Activated CD4-positive, alpha-beta memory T cell treated with anti-CD3 and anti-CD28 coated beads for 36 hours (primary cell): ENCODE data around the gene SLC35G3. TPM values are rescaled to one million over a fixed set of nuclear protein-coding genes. Genes with fewer than 3 reads are reported as not detected.
"Not testable (repeated sequence)": the region's sequence is repeated elsewhere in the genome, so short reads cannot be mapped to it uniquely, and the experiment has no call there.

ENCODE experiments used
- CTCF ChIA-PET: fragments of 350-600 bp; sonication (Branson Sonifier 250); formaldehyde crosslinking; loops from one replicate; lab custom pipeline; 2021; ENCODE audit warnings: antibody characterized with exemption, inconsistent platforms; lab: Charles Lee
- POLR2A ChIA-PET: fragments of 350-600 bp; sonication (Branson Sonifier 250); formaldehyde crosslinking; loops from one replicate; lab custom pipeline; 2021; ENCODE audit warnings: antibody characterized with exemption; lab: Charles Lee
- DNase-seq: peaks from one replicate; pipeline ENCODE4 v3.0.0-alpha.2; 2020
- H3K27ac Mint-ChIP-seq: one replicate; pipeline ENCODE4 v1.8.0; 2021; ENCODE audit warnings: mixed read lengths
- H3K27me3 Mint-ChIP-seq: one replicate; pipeline ENCODE4 v1.8.0; 2021; ENCODE audit warnings: mixed read lengths
- H3K36me3 Mint-ChIP-seq: one replicate; pipeline ENCODE4 v1.8.0; 2021; ENCODE audit warnings: mixed read lengths
- H3K4me1 Mint-ChIP-seq: one replicate; pipeline ENCODE4 v1.8.0; 2021; ENCODE audit warnings: low read depth, mixed read lengths
- H3K4me3 Mint-ChIP-seq: one replicate; pipeline ENCODE4 v1.8.0; 2021; ENCODE audit warnings: mild to moderate bottlenecking, mixed read lengths
- H3K9me3 Mint-ChIP-seq: one replicate; pipeline ENCODE4 v1.8.0; 2021; ENCODE audit warnings: mixed read lengths
- intact Hi-C: fragments of 100-400 bp; cut with micrococcal nuclease; formaldehyde crosslinking; loops from one replicate; pipeline ENCODE4 v1.15.1; 2023
- total RNA-seq, 2 experiments: library from RNA; stranded (reverse); gene quantifications; one replicate each; pipeline ENCODE4 v1.2.3, GENCODE V29; 2021

SLC35G3 gene
- total RNA-seq, 2 experiments from 2014 or later: not detected

- POLR2A ChIA-PET: no interaction called here
- Mint-ChIP-seq H3K36me3 (no peaks in the 10 kb centered on the region), H3K4me1 (peaks cover 65% of the 10 kb centered on the region), H3K27ac (no peak overlapping the region), H3K27me3 (no peaks in the 10 kb centered on the region), H3K9me3 (no peaks in the 10 kb centered on the region), H3K4me3 (no peak overlapping the region)
- intact Hi-C loops: no loop called here
- CTCF ChIA-PET: interaction anchor here (1.3 kb wide), 1 partner anchor 298 kb away, joined by 4 read pairs; no protein-coding TSS in a partner anchor
- DNase-seq: no peak
Observed at GRCh38 chr17:35235289-35235688, 41.1 kb upstream of the SLC35G3 start.

- intact Hi-C loops, H3K4me3 Mint-ChIP-seq, H3K27me3 Mint-ChIP-seq, H3K27ac Mint-ChIP-seq, H3K36me3 Mint-ChIP-seq, H3K9me3 Mint-ChIP-seq, POLR2A ChIA-PET, DNase-seq: not testable (repeated sequence)
- CTCF ChIA-PET: interaction anchor here (0.6 kb wide), 1 partner anchor 52 kb away, joined by 3 read pairs; no protein-coding TSS in a partner anchor
- H3K4me1 Mint-ChIP-seq: peaks cover 58% of the 10 kb centered on the region
Observed at GRCh38 chr17:35234315-35234714, 40.1 kb upstream of the SLC35G3 start.

- Mint-ChIP-seq H3K27ac (no peak overlapping the region), H3K9me3 (peaks cover 2% of the 10 kb centered on the region), H3K36me3 (no peaks in the 10 kb centered on the region), H3K27me3 (no peaks in the 10 kb centered on the region), H3K4me3 (no peak overlapping the region), H3K4me1 (peaks cover 22% of the 10 kb centered on the region)
- CTCF ChIA-PET: interaction anchor here (0.5 kb wide), 1 partner anchor 29 kb away, joined by 3 read pairs; no protein-coding TSS in a partner anchor
- DNase-seq: no peak
- intact Hi-C loops: loop anchor here (1.0 kb wide), 1 partner anchor 37 kb away; no protein-coding TSS in a partner anchor
- POLR2A ChIA-PET: no interaction called here
Observed at GRCh38 chr17:35229638-35230037, 35.4 kb upstream of the SLC35G3 start.

- Mint-ChIP-seq H3K36me3 (peaks cover 8% of the 10 kb centered on the region), H3K4me1 (peaks cover 23% of the 10 kb centered on the region), H3K27ac (no peak overlapping the region), H3K4me3 (no peak overlapping the region), H3K27me3 (no peaks in the 10 kb centered on the region), H3K9me3 (peaks cover 8% of the 10 kb centered on the region)
- intact Hi-C loops: no loop called here
- CTCF ChIA-PET: no interaction called here
- DNase-seq: no peak
- POLR2A ChIA-PET: no interaction called here
Observed at GRCh38 chr17:35227546-35227945, 33.4 kb upstream of the SLC35G3 start.

- CTCF ChIA-PET: no interaction called here
- H3K27ac Mint-ChIP-seq: no peak overlapping the region
- intact Hi-C loops: no loop called here
Observed at GRCh38 chr17:35224436-35224835, 30.2 kb upstream of the SLC35G3 start.

GRCh38 chr17:35222452-35222851, 28.3 kb upstream of the SLC35G3 start:
- CTCF ChIA-PET: interaction anchor here (1.7 kb wide), 1 partner anchor 16 kb away, joined by 3 read pairs; no protein-coding TSS in a partner anchor
- Mint-ChIP-seq H3K4me3 (no peak overlapping the region), H3K9me3 (peaks cover 20% of the 10 kb centered on the region), H3K27ac (no peak overlapping the region), H3K36me3 (peaks cover 16% of the 10 kb centered on the region), H3K27me3 (no peaks in the 10 kb centered on the region), H3K4me1 (peaks cover 45% of the 10 kb centered on the region)
- POLR2A ChIA-PET: interaction anchor here (0.6 to 1.4 kb wide), 3 partner anchors 16 to 428 kb away, joined by 3 to 5 read pairs (median 3); no protein-coding TSS in a partner anchor
- intact Hi-C loops: no loop called here
- DNase-seq: no peak

More at GRCh38 chr17:35224436-35224835, 30.2 kb upstream of the SLC35G3 start:
- no peaks in the 10 kb centered on the region for H3K27me3 Mint-ChIP-seq
- H3K4me1 Mint-ChIP-seq: peaks cover 33% of the 10 kb centered on the region
- H3K36me3 Mint-ChIP-seq: peaks cover 16% of the 10 kb centered on the region
- POLR2A ChIA-PET: no interaction called here
- no peak overlapping the region for H3K4me3 Mint-ChIP-seq
- no peak for DNase-seq
- H3K9me3 Mint-ChIP-seq: peaks cover 20% of the 10 kb centered on the region

- POLR2A ChIA-PET: no interaction called here
- H3K27ac Mint-ChIP-seq: peak overlapping the region; percentile 82
- intact Hi-C loops: loop anchor here (1.0 kb wide), 1 partner anchor 25 kb away; no protein-coding TSS in a partner anchor
Observed at GRCh38 chr17:35218915-35219314, 24.7 kb upstream of the SLC35G3 start.

GRCh38 chr17:35217107-35217506, 22.9 kb upstream of the SLC35G3 start:
- no peak overlapping the region for H3K27ac Mint-ChIP-seq
- POLR2A ChIA-PET: no interaction called here
- DNase-seq: no peak

More at GRCh38 chr17:35218915-35219314, 24.7 kb upstream of the SLC35G3 start:
- Mint-ChIP-seq H3K27me3 (no peaks in the 10 kb centered on the region), H3K9me3 (peaks cover 20% of the 10 kb centered on the region), H3K36me3 (peaks cover 16% of the 10 kb centered on the region), H3K4me3 (peak overlapping the region; percentile 57), H3K4me1 (peaks cover 64% of the 10 kb centered on the region)
- CTCF ChIA-PET: interaction anchor here (1.2 kb wide), 1 partner anchor 22 kb away, joined by 3 read pairs; no protein-coding TSS in a partner anchor
- DNase-seq: no peak

GRCh38 chr17:35214631-35215273, 20.6 kb upstream of the SLC35G3 start:
- Mint-ChIP-seq H3K9me3 (no peaks in the 10 kb centered on the region), H3K4me1 (peaks cover 82% of the 10 kb centered on the region), H3K4me3 (peak overlapping the region; percentile 49), H3K27ac (peak overlapping the region; percentile 91), H3K36me3 (no peaks in the 10 kb centered on the region), H3K27me3 (no peaks in the 10 kb centered on the region)
- POLR2A ChIA-PET: interaction anchor here (0.8 to 4.3 kb wide), 5 partner anchors 9 to 372 kb away, joined by 3 to 60 read pairs (median 5); partner anchors contain the start of genes AP2B1 and SLFN5
- CTCF ChIA-PET: interaction anchor here (0.7 to 3.1 kb wide), 9 partner anchors 24 to 325 kb away, joined by 3 to 17 read pairs (median 5); partner anchors contain the start of gene SLFN5
- DNase-seq: peak; percentile 51
- intact Hi-C loops: loop anchor here (1.0 kb wide), 3 partner anchors 28 to 373 kb away; partner anchors contain the start of gene AP2B1

More at GRCh38 chr17:35217107-35217506, 22.9 kb upstream of the SLC35G3 start:
- Mint-ChIP-seq H3K9me3 (peaks cover 10% of the 10 kb centered on the region), H3K4me3 (no peak overlapping the region), H3K36me3 (peaks cover 6% of the 10 kb centered on the region), H3K4me1 (peaks cover 79% of the 10 kb centered on the region), H3K27me3 (no peaks in the 10 kb centered on the region)
- intact Hi-C loops: no loop called here
- CTCF ChIA-PET: no interaction called here

GRCh38 chr17:35214192-35214591, 20.0 kb upstream of the SLC35G3 start:
- ChIA-PET POLR2A (interaction anchor here (0.7 to 4.3 kb wide), 9 partner anchors 9 to 373 kb away, joined by 3 to 60 read pairs (median 3); partner anchors contain the start of genes AP2B1, NLE1, PEX12 and SLFN11), CTCF (interaction anchor here (0.7 to 3.1 kb wide), 8 partner anchors 24 to 325 kb away, joined by 4 to 17 read pairs (median 6); partner anchors contain the start of gene SLFN5)
- H3K27me3 Mint-ChIP-seq: no peaks in the 10 kb centered on the region
- peaks cover 80% of the 10 kb centered on the region for H3K4me1 Mint-ChIP-seq
- peak; percentile 33 for DNase-seq
- no peaks in the 10 kb centered on the region for H3K36me3 Mint-ChIP-seq
- intact Hi-C loops: loop anchor here (1.0 kb wide), 3 partner anchors 28 to 373 kb away; partner anchors contain the start of gene AP2B1
- no peaks in the 10 kb centered on the region for H3K9me3 Mint-ChIP-seq
- H3K27ac Mint-ChIP-seq: peak overlapping the region; percentile 91
- peak overlapping the region; percentile 49 for H3K4me3 Mint-ChIP-seq

GRCh38 chr17:35213412-35213940, 19.3 kb upstream of the SLC35G3 start:
- no peaks in the 10 kb centered on the region for H3K9me3 Mint-ChIP-seq
- peak overlapping the region; percentile 91 for H3K27ac Mint-ChIP-seq
- no peaks in the 10 kb centered on the region for H3K27me3 Mint-ChIP-seq
- DNase-seq: no peak
- CTCF ChIA-PET: interaction anchor here (0.7 to 3.1 kb wide), 12 partner anchors 25 to 352 kb away, joined by 3 to 17 read pairs (median 5); partner anchors contain the start of genes NLE1 and SLFN5
- H3K4me1 Mint-ChIP-seq: peaks cover 77% of the 10 kb centered on the region
- H3K4me3 Mint-ChIP-seq: peak overlapping the region; percentile 49
- intact Hi-C loops: loop anchor here (2.0 kb wide), 1 partner anchor 37 kb away; no protein-coding TSS in a partner anchor
- H3K36me3 Mint-ChIP-seq: no peaks in the 10 kb centered on the region
- POLR2A ChIA-PET: interaction anchor here (0.7 to 4.3 kb wide), 7 partner anchors 28 to 373 kb away, joined by 3 to 60 read pairs (median 3); partner anchors contain the start of genes AP2B1, NLE1, PEX12 and SLFN11
